Ovary (tissue), 9 donors: Measurements from ENCODE around the gene POU2AF2. TPM values are rescaled to one million over a fixed set of nuclear protein-coding genes. Genes with fewer than 3 reads are reported as not detected.

Source experiments
- DNase-seq, 5 donors: peaks; one replicate each; pipeline ENCODE4 v3.0.0-alpha.2; 2019 to 2020
- H3K27ac ChIP-seq, 2 donors: fragments of 200-600 bp; one replicate each; pipeline versions ENCODE4 v1.5.1 to v1.8.0; 2019 to 2022
- H3K27me3 ChIP-seq: fragments of 200-600 bp; one replicate; pipeline ENCODE4 v1.8.0; 2022
- H3K36me3 ChIP-seq: fragments of 200-600 bp; sonication (generic); one replicate; pipeline ENCODE4 v1.5.1; 2019
- H3K4me1 ChIP-seq: one replicate; pipeline ENCODE4 v1.8.1; 2013; ENCODE audit warnings: mild to moderate bottlenecking, moderate library complexity; ENCODE audit not compliant: insufficient read depth
- H3K4me3 ChIP-seq: fragments of 200-600 bp; sonication (generic); one replicate; pipeline ENCODE4 v1.5.1; 2017
- H3K9me3 ChIP-seq, 2 donors: fragments of 200-600 bp in 1 of 2; sonication (generic) in 1 of 2; one replicate each; pipeline versions ENCODE4 v1.5.1 to v1.8.1; 2013 to 2019; ENCODE audit warnings: mild to moderate bottlenecking in 1 of 2, moderate library complexity in 1 of 2
- CTCF ChIP-seq, 3 donors: fragments of 450-650 bp in 2 of 3; fragments of 200-600 bp in 1 of 3; IDR thresholded peaks; one replicate each; pipeline versions ENCODE4 v1.5.1 to v1.8.0; 2016 to 2022; ENCODE audit warnings: antibody characterized with exemption in 3 of 3, mild to moderate bottlenecking in 1 of 3
- EP300 ChIP-seq: sonication (generic); formaldehyde crosslinking; IDR thresholded peaks from one replicate; pipeline ENCODE4 v1.6.1; 2017; ENCODE audit warnings: antibody characterized with exemption
- POLR2A ChIP-seq: fragments of 450-650 bp; IDR thresholded peaks from one replicate; pipeline ENCODE4 v1.6.1; 2017; ENCODE audit warnings: antibody characterized with exemption, mild to moderate bottlenecking, moderate library complexity
- WGBS, 3 donors: extraction: QIAGEN DNeasy Blood & Tissue Kit in 1 of 3; methylation state at CpG; one replicate each; pipeline versions ENCODE4 v1.1.5 to v1.1.7; 2013 to 2017; 5-methylcytosine and 5-hydroxymethylcytosine counted together
- intact Hi-C, 4 donors: fragments of 100-400 bp; cut with DNase I; formaldehyde crosslinking; loops; one replicate each; pipeline versions ENCODE4 v1.11.0 to v1.15.1; 2022 to 2023
- polyA plus RNA-seq, 2 donors: library from polyadenylated mRNA; stranded (reverse); fragments of 200-250 nt in 1 of 2; fragments of 350-450 nt in 1 of 2; fragmentation: Illumina TruSeq in 1 of 2; extraction: RNeasy Lipid Tissue Mini Kit (QIAGEN cat#74804) in 1 of 2; gene quantifications; one replicate each; pipeline ENCODE4 v1.2.3, GENCODE V29; 2013 to 2014
- total RNA-seq, 7 donors: library from RNA; depleted of rRNA in 2 of 7; stranded (reverse); fragments of >200 nt in 2 of 7; fragmentation: NEBNext Ultra II Directional in 3 of 7; extraction: Animal tissue kit (Norgen Biotek cat#: 25700) in 3 of 7; gene quantifications; one replicate each; pipeline versions ENCODE4 v1.1.0 to v1.2.4, GENCODE V29; 2016 to 2023
- donor health status: DM: no; HTN: no; CAD: no; lungs with moderate emphysema.
- donor health status: DM: no; HTN: no; CAD: no.
- donor health status: Bipolar disorder and iron deficiency.
- donor health status: DM: yes; HTN: yes; CAD: no.
- donor health status: DM: no; HTN: no; CAD: no.
- donor health status: DM: yes; HTN: yes; CAD: no.

POU2AF2 gene
- total and polyA plus RNA-seq, 9 donors: 0.07 to 1.8 (median 0.30) TPM; not detected in 2

- WGBS, 3 donors: 92 to 96% (median 95%) methylated on average over 3 of the region's 3 CpGs
These were observed 56.3 kb downstream of the POU2AF2 start for GRCh38 chr11:111301842-111302118.

GRCh38 chr11:111302298-111302697 is 56.8 kb downstream of the POU2AF2 start:
- WGBS, 3 donors: 67 to 82% (median 70%) methylated on average over 3 of the region's 3 CpGs
- TF ChIP-seq EP300 (no peak), POLR2A (no peak), CTCF (IDR thresholded peaks at IDR 0.05) (no peak)
- Histone ChIP-seq H3K9me3 (no peaks in the 10 kb centered on the region), H3K4me3 (no peak overlapping the region), H3K27ac (no peak overlapping the region), H3K27me3 (no peaks in the 10 kb centered on the region), H3K4me1 (peaks cover 6% of the 10 kb centered on the region), H3K36me3 (no peaks in the 10 kb centered on the region)
- intact Hi-C loops: no loop called here
- DNase-seq: no peak

More at GRCh38 chr11:111301842-111302118, 56.3 kb downstream of the POU2AF2 start:
- Histone ChIP-seq H3K27me3 (no peaks in the 10 kb centered on the region), H3K9me3 (no peaks in the 10 kb centered on the region), H3K4me1 (peaks cover 6% of the 10 kb centered on the region), H3K27ac (no peak overlapping the region), H3K36me3 (no peaks in the 10 kb centered on the region), H3K4me3 (no peak overlapping the region)
- intact Hi-C loops: no loop called here
- no peak for DNase-seq
- no peak for TF ChIP-seq EP300
- no peak for TF ChIP-seq CTCF (IDR thresholded peaks at IDR 0.05)
- no peak for TF ChIP-seq POLR2A

- DNase-seq: no peak
- TF ChIP-seq POLR2A (no peak), CTCF (IDR thresholded peaks at IDR 0.05) (no peak), EP300 (no peak)
- H3K27me3 ChIP-seq: no peaks in the 10 kb centered on the region
- intact Hi-C loops: no loop called here
- no peaks in the 10 kb centered on the region for H3K36me3 ChIP-seq
- H3K4me3 ChIP-seq: no peak overlapping the region
- peaks cover 6% of the 10 kb centered on the region for H3K4me1 ChIP-seq
- no peaks in the 10 kb centered on the region for H3K9me3 ChIP-seq
- WGBS, 3 donors: 8 to 14% (median 9%) methylated on average over 4 of the region's 4 CpGs
- H3K27ac ChIP-seq: no peak overlapping the region
These were observed 57.9 kb downstream of the POU2AF2 start for GRCh38 chr11:111303461-111303860.

GRCh38 chr11:111305162-111305802 is 59.8 kb downstream of the POU2AF2 start:
- intact Hi-C loops: no loop called here
- WGBS, 3 donors: 76 to 86% (median 84%) methylated on average over 5 of the region's 5 CpGs

More at GRCh38 chr11:111305162-111305802, 59.8 kb downstream of the POU2AF2 start:
- Histone ChIP-seq H3K4me3 (no peak overlapping the region), H3K36me3 (no peaks in the 10 kb centered on the region), H3K9me3 (no peaks in the 10 kb centered on the region), H3K27ac (no peak overlapping the region), H3K4me1 (peaks cover 3% of the 10 kb centered on the region), H3K27me3 (no peaks in the 10 kb centered on the region)
- no peak for DNase-seq
- TF ChIP-seq EP300 (no peak), CTCF (IDR thresholded peaks at IDR 0.05) (no peak), POLR2A (no peak)
